WTC11 (cell line): Measurements from ENCODE around the gene CAMTA1. TPM values are rescaled to one million over a fixed set of nuclear protein-coding genes. Genes with fewer than 3 reads are reported as not detected.

Experiments used
- ATAC-seq: fragments of 200-7000 bp; cut with Tn5 transposase; 2 replicates; pipeline ENCODE4 v1.10.0; 2021; ENCODE audit warnings: mild to moderate bottlenecking, moderate library complexity
- Bru-seq: library from RNA; stranded (reverse); fragments of 400-500 nt; gene quantifications from one replicate; lab custom pipeline; 2021; lab: Mats Ljungman, UMichigan
- CTCF ChIA-PET: fragments of 300-600 bp; sonication (Branson Sonifier 250); formaldehyde crosslinking; loops from one replicate; lab custom pipeline; 2021; ENCODE audit warnings: antibody characterized with exemption; lab: Charles Lee
- POLR2A ChIA-PET: fragments of 350-600 bp; sonication (Branson Sonifier 250); formaldehyde crosslinking; loops from one replicate; lab custom pipeline; 2021; ENCODE audit warnings: antibody characterized with exemption; lab: Charles Lee
- DNase-seq: peaks from one replicate; pipeline ENCODE4 v3.0.0; 2021; ENCODE audit warnings: low spot score
- H3K27ac Mint-ChIP-seq: 2 replicates; pipeline ENCODE4 v1.8.0; 2021; ENCODE audit warnings: mixed read lengths
- H3K27me3 Mint-ChIP-seq: 2 replicates; pipeline ENCODE4 v1.8.0; 2021; ENCODE audit warnings: low read depth, mild to moderate bottlenecking, moderate library complexity, mixed read lengths
- H3K36me3 Mint-ChIP-seq: 2 replicates; pipeline ENCODE4 v1.8.0; 2021; ENCODE audit warnings: mixed read lengths
- H3K4me1 Mint-ChIP-seq: 2 replicates; pipeline ENCODE4 v1.8.0; 2022; ENCODE audit warnings: mixed read lengths
- H3K4me3 Mint-ChIP-seq: 2 replicates; pipeline ENCODE4 v1.8.0; 2021; ENCODE audit warnings: mild to moderate bottlenecking, moderate library complexity, mixed read lengths
- H3K9me3 Mint-ChIP-seq: 2 replicates; pipeline ENCODE4 v1.8.0; 2021; ENCODE audit warnings: mixed read lengths
- EMX1 ChIP-seq: fragments of 250-450 bp; sonication (Bioruptor Pico); IDR thresholded peaks from 2 replicates; pipeline ENCODE4 v1.8.0; 2021; ENCODE audit warnings: mild to moderate bottlenecking
- FOXJ3 ChIP-seq: sonication (generic); formaldehyde crosslinking; IDR thresholded peaks from 2 replicates; pipeline ENCODE4 v1.9.0; 2021; ENCODE audit warnings: missing genetic modification reagents, mild to moderate bottlenecking, borderline replicate concordance
- HMGXB4 ChIP-seq: sonication (generic); formaldehyde crosslinking; IDR thresholded peaks from 2 replicates; pipeline ENCODE4 v1.8.1; 2023; ENCODE audit warnings: mild to moderate bottlenecking, moderate library complexity, missing genetic modification reagents
- NFYB ChIP-seq: sonication (generic); formaldehyde crosslinking; conservative IDR thresholded peaks from 2 replicates; pipeline ENCODE4 v1.8.0; 2022; ENCODE audit warnings: low read depth, missing genetic modification reagents
- PRDM15 ChIP-seq: sonication (generic); formaldehyde crosslinking; IDR thresholded peaks from 2 replicates; pipeline ENCODE4 v1.8.0; 2022; ENCODE audit warnings: missing genetic modification reagents
- SP1 ChIP-seq: sonication (generic); formaldehyde crosslinking; conservative IDR thresholded peaks from 2 replicates; pipeline ENCODE4 v1.8.1; 2022; ENCODE audit warnings: missing genetic modification reagents
- TEAD1 ChIP-seq: sonication (generic); formaldehyde crosslinking; IDR thresholded peaks from 2 replicates; pipeline ENCODE4 v1.8.0; 2022; ENCODE audit warnings: mild to moderate bottlenecking, missing genetic modification reagents
- long read RNA-seq, 3 experiments: library from RNA in 1 of 3; library from capped mRNA in 1 of 3; library from polyadenylated mRNA in 1 of 3; unstranded in 2 of 3; stranded (forward) in 1 of 3; transcript quantifications; one replicate each; pipeline ENCODE4 v2.0.0, GENCODE V29; 2021
- total RNA-seq: library from RNA; stranded (reverse); gene quantifications from 3 replicates; pipeline ENCODE4 v1.2.3, GENCODE V29; 2021
- TF ChIP-seq, protein P1 (sequence below): sonication (generic); formaldehyde crosslinking; conservative IDR thresholded peaks from 2 replicates; pipeline ENCODE4 v1.8.1; 2022; ENCODE audit warnings: mild to moderate bottlenecking, missing genetic modification reagents
- TF ChIP-seq, protein P2 (sequence below): sonication (generic); formaldehyde crosslinking; IDR thresholded peaks from 2 replicates; pipeline ENCODE4 v1.8.1; 2022; ENCODE audit warnings: mild to moderate bottlenecking, moderate library complexity, missing genetic modification reagents
- TF ChIP-seq, protein P3 (sequence below): fragments of 250-450 bp; sonication (Bioruptor Pico); IDR thresholded peaks from 2 replicates; pipeline ENCODE4 v1.8.0; 2021; ENCODE audit warnings: mild to moderate bottlenecking
- TF ChIP-seq, protein P4 (sequence below): sonication (generic); formaldehyde crosslinking; IDR thresholded peaks from 2 replicates; pipeline ENCODE4 v1.8.1; 2022; ENCODE audit warnings: low read depth, mild to moderate bottlenecking, moderate library complexity, missing genetic modification reagents, borderline replicate concordance

Gene CAMTA1, protein sequence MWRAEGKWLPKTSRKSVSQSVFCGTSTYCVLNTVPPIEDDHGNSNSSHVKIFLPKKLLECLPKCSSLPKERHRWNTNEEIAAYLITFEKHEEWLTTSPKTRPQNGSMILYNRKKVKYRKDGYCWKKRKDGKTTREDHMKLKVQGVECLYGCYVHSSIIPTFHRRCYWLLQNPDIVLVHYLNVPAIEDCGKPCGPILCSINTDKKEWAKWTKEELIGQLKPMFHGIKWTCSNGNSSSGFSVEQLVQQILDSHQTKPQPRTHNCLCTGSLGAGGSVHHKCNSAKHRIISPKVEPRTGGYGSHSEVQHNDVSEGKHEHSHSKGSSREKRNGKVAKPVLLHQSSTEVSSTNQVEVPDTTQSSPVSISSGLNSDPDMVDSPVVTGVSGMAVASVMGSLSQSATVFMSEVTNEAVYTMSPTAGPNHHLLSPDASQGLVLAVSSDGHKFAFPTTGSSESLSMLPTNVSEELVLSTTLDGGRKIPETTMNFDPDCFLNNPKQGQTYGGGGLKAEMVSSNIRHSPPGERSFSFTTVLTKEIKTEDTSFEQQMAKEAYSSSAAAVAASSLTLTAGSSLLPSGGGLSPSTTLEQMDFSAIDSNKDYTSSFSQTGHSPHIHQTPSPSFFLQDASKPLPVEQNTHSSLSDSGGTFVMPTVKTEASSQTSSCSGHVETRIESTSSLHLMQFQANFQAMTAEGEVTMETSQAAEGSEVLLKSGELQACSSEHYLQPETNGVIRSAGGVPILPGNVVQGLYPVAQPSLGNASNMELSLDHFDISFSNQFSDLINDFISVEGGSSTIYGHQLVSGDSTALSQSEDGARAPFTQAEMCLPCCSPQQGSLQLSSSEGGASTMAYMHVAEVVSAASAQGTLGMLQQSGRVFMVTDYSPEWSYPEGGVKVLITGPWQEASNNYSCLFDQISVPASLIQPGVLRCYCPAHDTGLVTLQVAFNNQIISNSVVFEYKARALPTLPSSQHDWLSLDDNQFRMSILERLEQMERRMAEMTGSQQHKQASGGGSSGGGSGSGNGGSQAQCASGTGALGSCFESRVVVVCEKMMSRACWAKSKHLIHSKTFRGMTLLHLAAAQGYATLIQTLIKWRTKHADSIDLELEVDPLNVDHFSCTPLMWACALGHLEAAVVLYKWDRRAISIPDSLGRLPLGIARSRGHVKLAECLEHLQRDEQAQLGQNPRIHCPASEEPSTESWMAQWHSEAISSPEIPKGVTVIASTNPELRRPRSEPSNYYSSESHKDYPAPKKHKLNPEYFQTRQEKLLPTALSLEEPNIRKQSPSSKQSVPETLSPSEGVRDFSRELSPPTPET (N-terminal part only)
- total RNA-seq (86.4 to 116 TPM (median 112 TPM) in 3 replicates), Bru-seq, nascent RNA (percentile 55 among the genes with signal in this experiment)
- long read RNA-seq, experiment 1, transcript CAMTA1-202 (5 exons, 431 nt) = minor isoform, 14 of 414 reads
- long read RNA-seq, experiment 1, transcript CAMTA1-209 (4 exons, 863 nt) = minor isoform, 16 of 414 reads
- long read RNA-seq, experiment 1, transcript CAMTA1-208 (4 exons, 567 nt) = major isoform, 276 of 414 reads
- long read RNA-seq, experiment 1, transcript CAMTA1-213 (3 exons, 538 nt) = minor isoform, 46 of 414 reads
- long read RNA-seq, experiment 1, partial matches to known transcripts = 4 of 414 reads
- long read RNA-seq, experiment 1, other reads (novel, unspliced or antisense) = 50 of 414 reads
- long read RNA-seq, experiment 2, transcript CAMTA1-213 (3 exons, 538 nt) = minor isoform, 9 of 93 reads
- long read RNA-seq, experiment 2, transcript CAMTA1-208 (4 exons, 567 nt) = major isoform, 64 of 93 reads
- long read RNA-seq, experiment 2, partial matches to known transcripts = 2 of 93 reads
- long read RNA-seq, experiment 2, other reads (novel, unspliced or antisense) = 11 of 93 reads
- long read RNA-seq, experiment 3, transcript CAMTA1-208 (4 exons, 567 nt) = minor isoform, 8 of 44 reads
- long read RNA-seq, experiment 3, transcript CAMTA1-209 (4 exons, 863 nt) = major isoform, 12 of 44 reads
- long read RNA-seq, experiment 3, transcript CAMTA1-202 (5 exons, 431 nt) = major isoform, 12 of 44 reads
- long read RNA-seq, experiment 3, partial matches to known transcripts = 1 of 44 reads
- long read RNA-seq, experiment 3, other reads (novel, unspliced or antisense) = 8 of 44 reads

GRCh38 chr1:6785318-6785727, at the start of gene CAMTA1:
TSS of gene CAMTA1 (plus strand) at chr1:6785454. CDS start at chr1:6785531, 77 bp downstream.
- no peak for DNase-seq
- no peaks in the 10 kb centered on the region for H3K36me3 Mint-ChIP-seq
- H3K27me3 Mint-ChIP-seq = no peaks in the 10 kb centered on the region
- H3K4me1 Mint-ChIP-seq = peaks cover 40% of the 10 kb centered on the region
- ChIA-PET CTCF (interaction anchor here (0.6 to 2.1 kb wide), 13 partner anchors 13 to 439 kb away, joined by 3 to 7 read pairs (median 4); partner anchors contain the start of gene DNAJC11), POLR2A (interaction anchor here (1.0 to 1.8 kb wide), 5 partner anchors 14 to 423 kb away, joined by 3 to 10 read pairs (median 5); no protein-coding TSS in a partner anchor)
- TF ChIP-seq NFYB (CRISPR knock-in tag) (peak; percentile 86), FOXJ3 (no peak), HMGXB4 (CRISPR knock-in tag) (no peak), SP1 (peak; percentile 77; the same call in 1 of the 2 replicates)
- TF ChIP-seq, protein P1, sequence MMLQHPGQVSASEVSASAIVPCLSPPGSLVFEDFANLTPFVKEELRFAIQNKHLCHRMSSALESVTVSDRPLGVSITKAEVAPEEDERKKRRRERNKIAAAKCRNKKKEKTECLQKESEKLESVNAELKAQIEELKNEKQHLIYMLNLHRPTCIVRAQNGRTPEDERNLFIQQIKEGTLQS (CRISPR knock-in tag) = no peak
- peak within 1 kb of the TSS; percentile 98 for H3K4me3 Mint-ChIP-seq
- no peaks in the 10 kb centered on the region for H3K9me3 Mint-ChIP-seq
- no peak for ATAC-seq
- peak within 1 kb of the TSS; percentile 95 for H3K27ac Mint-ChIP-seq

GRCh38 chr1:6738987-6739676, 46.1 kb upstream of the CAMTA1 start:
- ChIA-PET POLR2A (no interaction called here), CTCF (no interaction called here)
- no peak for DNase-seq
- no peak overlapping the region; the same call in 1 of the 2 replicates for H3K27ac Mint-ChIP-seq
- ATAC-seq = no peak
- H3K4me3 Mint-ChIP-seq = no peak overlapping the region
- H3K4me1 Mint-ChIP-seq = peaks cover 20% of the 10 kb centered on the region
- TF ChIP-seq, protein P2, sequence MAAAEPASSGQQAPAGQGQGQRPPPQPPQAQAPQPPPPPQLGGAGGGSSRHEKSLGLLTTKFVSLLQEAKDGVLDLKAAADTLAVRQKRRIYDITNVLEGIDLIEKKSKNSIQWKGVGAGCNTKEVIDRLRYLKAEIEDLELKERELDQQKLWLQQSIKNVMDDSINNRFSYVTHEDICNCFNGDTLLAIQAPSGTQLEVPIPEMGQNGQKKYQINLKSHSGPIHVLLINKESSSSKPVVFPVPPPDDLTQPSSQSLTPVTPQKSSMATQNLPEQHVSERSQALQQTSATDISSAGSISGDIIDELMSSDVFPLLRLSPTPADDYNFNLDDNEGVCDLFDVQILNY (CRISPR knock-in tag) = no peak
- TF ChIP-seq PRDM15 (CRISPR knock-in tag) (no peak), EMX1 (no peak), TEAD1 (CRISPR knock-in tag) (no peak)
- TF ChIP-seq, protein P1 (CRISPR knock-in tag) = no peak
- TF ChIP-seq, protein P3, sequence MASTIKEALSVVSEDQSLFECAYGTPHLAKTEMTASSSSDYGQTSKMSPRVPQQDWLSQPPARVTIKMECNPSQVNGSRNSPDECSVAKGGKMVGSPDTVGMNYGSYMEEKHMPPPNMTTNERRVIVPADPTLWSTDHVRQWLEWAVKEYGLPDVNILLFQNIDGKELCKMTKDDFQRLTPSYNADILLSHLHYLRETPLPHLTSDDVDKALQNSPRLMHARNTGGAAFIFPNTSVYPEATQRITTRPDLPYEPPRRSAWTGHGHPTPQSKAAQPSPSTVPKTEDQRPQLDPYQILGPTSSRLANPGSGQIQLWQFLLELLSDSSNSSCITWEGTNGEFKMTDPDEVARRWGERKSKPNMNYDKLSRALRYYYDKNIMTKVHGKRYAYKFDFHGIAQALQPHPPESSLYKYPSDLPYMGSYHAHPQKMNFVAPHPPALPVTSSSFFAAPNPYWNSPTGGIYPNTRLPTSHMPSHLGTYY (CRISPR knock-in tag) = no peak
- TF ChIP-seq, protein P4, sequence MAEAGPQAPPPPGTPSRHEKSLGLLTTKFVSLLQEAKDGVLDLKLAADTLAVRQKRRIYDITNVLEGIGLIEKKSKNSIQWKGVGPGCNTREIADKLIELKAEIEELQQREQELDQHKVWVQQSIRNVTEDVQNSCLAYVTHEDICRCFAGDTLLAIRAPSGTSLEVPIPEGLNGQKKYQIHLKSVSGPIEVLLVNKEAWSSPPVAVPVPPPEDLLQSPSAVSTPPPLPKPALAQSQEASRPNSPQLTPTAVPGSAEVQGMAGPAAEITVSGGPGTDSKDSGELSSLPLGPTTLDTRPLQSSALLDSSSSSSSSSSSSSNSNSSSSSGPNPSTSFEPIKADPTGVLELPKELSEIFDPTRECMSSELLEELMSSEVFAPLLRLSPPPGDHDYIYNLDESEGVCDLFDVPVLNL = no peak
- H3K36me3 Mint-ChIP-seq = no peaks in the 10 kb centered on the region
- H3K27me3 Mint-ChIP-seq = no peaks in the 10 kb centered on the region
- peaks cover 6% of the 10 kb centered on the region for H3K9me3 Mint-ChIP-seq
